SJCRH30 (cell line): ENCODE data around the gene GPR87. TPM values are rescaled to one million over a fixed set of nuclear protein-coding genes. Genes with fewer than 3 reads are reported as not detected.

Experiments used
- DNase-seq, 2 experiments: peaks; one replicate each; pipeline ENCODE4 v3.0.0-alpha.2; 2015 to 2020
- H3K27ac ChIP-seq: fragments of 250-450 bp; sonication (Bioruptor Pico); 2 replicates; pipeline ENCODE4 v1.5.1; 2020; ENCODE audit warnings: mild to moderate bottlenecking, moderate library complexity
- H3K27me3 ChIP-seq: fragments of 250-450 bp; sonication (Bioruptor Pico); 2 replicates; pipeline ENCODE4 v1.5.1; 2020; ENCODE audit warnings: mild to moderate bottlenecking, moderate library complexity
- H3K36me3 ChIP-seq: fragments of 250-450 bp; sonication (Bioruptor Pico); 2 replicates; pipeline ENCODE4 v1.5.1; 2020; ENCODE audit warnings: mild to moderate bottlenecking, moderate library complexity
- H3K4me1 ChIP-seq: fragments of 250-450 bp; sonication (Bioruptor Pico); 2 replicates; pipeline ENCODE4 v1.5.1; 2020; ENCODE audit warnings: mild to moderate bottlenecking, moderate library complexity
- H3K4me3 ChIP-seq: fragments of 250-450 bp; sonication (Bioruptor Pico); 2 replicates; pipeline ENCODE4 v1.5.1; 2020; ENCODE audit warnings: mild to moderate bottlenecking, moderate library complexity
- H3K9me3 ChIP-seq: fragments of 250-450 bp; sonication (Bioruptor Pico); replicated peaks from 2 replicates; pipeline ENCODE4 v1.5.1; 2020; ENCODE audit warnings: mild to moderate bottlenecking, moderate library complexity
- total RNA-seq: library from RNA; depleted of rRNA; stranded (reverse); fragments of >200 nt; shearing (Covaris generic); gene quantifications from 2 replicates; pipeline ENCODE4 v1.2.3, GENCODE V29; 2014

The GPR87 gene
- total RNA-seq, 1 experiment from 2014 or later = not detected

DNA sequence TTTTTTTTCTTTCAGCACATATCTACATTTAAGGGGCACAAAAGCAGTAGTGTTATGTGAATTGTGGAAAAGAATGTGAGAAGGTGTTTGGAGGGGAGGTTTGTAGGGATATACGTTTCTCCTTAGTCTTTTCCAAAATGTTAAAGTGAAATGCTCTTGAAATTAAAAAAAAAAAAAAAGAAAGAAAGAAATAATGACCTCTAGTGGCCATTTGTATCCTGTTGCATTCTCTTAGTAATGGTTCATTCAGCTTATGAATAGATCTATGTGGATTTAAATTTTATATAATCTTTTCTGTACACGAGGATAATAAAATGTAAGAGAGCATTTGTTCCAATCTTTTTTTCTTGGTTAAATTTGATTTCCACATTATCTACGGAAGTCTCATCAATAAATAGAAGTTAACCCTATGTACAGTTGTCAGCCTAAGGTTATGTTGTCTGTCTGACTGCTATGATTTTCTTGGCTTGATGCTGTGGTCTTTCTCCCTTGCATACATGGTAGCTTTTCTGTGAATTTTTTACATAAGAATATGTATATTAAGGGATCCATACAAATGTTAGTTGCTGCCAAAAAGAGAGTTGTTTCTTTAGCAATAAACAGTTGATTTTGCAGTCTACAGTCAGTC is 11.1 kb upstream of the GPR87 start:
- H3K4me1 ChIP-seq = no peaks in the 10 kb centered on the region
- no peak overlapping the region for H3K4me3 ChIP-seq
- H3K27me3 ChIP-seq = no peaks in the 10 kb centered on the region
- H3K9me3 ChIP-seq = no peaks in the 10 kb centered on the region
- H3K36me3 ChIP-seq = no peaks in the 10 kb centered on the region
- peak in 1 of 2 experiments; percentile 13 for DNase-seq
- no peak overlapping the region for H3K27ac ChIP-seq

DNA sequence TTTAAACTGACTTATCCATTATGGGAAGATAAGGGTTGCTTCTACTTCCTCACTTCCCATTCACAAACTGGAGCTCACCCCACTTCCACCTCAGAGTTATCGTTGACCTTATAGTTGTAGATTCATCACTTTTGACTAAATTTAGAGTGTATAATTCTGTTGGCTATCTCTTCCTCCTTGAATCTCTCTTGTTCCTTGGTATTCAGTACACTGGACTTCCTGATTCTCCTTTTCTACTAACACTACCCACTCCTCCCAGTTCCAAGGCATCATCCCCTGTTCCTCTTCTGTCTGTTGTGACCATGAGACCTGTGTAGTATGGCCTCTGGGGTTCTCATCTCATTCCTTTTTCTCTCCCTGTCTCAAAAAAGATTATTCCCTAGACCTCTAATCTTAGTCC is 5.9 kb upstream of the GPR87 start:
- no peak for DNase-seq
- Histone ChIP-seq H3K4me3 (no peak overlapping the region), H3K9me3 (no peaks in the 10 kb centered on the region), H3K27ac (no peak overlapping the region), H3K4me1 (no peaks in the 10 kb centered on the region), H3K27me3 (peaks cover 6% of the 10 kb centered on the region; the same call in 1 of the 2 replicates), H3K36me3 (no peaks in the 10 kb centered on the region)

DNA sequence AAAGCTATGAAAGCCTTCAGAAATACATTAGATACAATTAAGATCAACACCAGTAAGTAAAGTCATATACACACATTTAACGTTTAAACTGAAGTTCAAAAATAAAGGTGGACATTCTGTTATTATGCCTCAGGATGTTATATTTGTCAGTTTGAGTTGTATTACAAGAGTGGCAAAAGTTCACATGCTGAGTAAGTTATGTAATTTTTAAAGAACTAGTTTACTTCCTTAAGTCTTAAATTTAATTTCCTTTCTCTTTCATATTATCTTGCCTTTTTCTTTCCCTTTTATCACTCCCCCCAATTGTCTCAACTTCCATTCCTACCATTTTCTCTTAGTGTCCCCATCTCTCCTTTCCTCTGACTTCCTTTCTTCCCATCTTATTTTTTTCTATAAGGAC is 4.9 kb upstream of the GPR87 start:
- Histone ChIP-seq H3K9me3 (no peaks in the 10 kb centered on the region), H3K4me1 (no peaks in the 10 kb centered on the region), H3K27me3 (peaks cover 6% of the 10 kb centered on the region; the same call in 1 of the 2 replicates), H3K4me3 (no peak overlapping the region), H3K27ac (no peak overlapping the region), H3K36me3 (no peaks in the 10 kb centered on the region)
- no peak for DNase-seq

DNA sequence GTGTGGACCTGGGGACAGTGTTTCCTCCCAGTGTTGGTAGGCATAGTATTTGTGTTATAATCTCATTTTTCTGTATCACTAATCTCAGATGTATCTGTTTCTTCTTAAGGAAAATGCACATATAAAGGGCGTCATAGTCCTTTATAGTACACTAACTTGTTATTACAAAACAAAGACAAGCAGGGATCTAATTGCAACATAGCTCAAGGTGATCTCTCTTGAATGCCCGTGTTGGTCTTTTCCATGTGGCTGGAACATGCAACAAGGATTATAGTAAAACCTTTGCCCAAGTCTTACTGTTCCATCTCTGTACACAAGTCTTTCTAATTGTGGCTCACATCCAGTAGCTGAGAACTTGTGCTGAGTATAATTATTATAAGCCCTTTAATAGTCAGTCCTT is 3.5 kb upstream of the GPR87 start:
- Histone ChIP-seq H3K9me3 (no peaks in the 10 kb centered on the region), H3K36me3 (no peaks in the 10 kb centered on the region), H3K4me3 (no peak overlapping the region), H3K27me3 (peaks cover 9% of the 10 kb centered on the region; the same call in 1 of the 2 replicates), H3K27ac (no peak overlapping the region), H3K4me1 (no peaks in the 10 kb centered on the region)
- DNase-seq = no peak

DNA sequence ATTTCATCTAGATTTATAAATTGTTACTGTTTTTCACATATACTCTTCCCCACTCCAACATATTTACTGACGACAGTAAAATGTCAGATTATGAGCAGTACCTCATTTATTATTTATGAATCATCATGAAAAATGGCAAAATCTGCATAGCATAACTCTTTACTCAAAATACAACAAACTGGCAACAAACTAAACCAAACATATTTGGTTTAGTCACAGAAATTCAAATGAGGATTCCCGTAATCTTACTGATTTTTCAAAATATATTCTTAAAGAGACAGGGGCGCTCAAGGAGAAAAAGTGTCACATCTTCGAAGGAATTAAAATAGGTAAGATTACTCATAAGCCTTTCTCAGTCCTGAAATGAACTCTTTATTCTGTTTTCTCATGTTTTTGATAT is 3.0 kb upstream of the GPR87 start:
- Histone ChIP-seq H3K27me3 (peaks cover 9% of the 10 kb centered on the region; the same call in 1 of the 2 replicates), H3K9me3 (no peaks in the 10 kb centered on the region), H3K4me1 (no peaks in the 10 kb centered on the region), H3K4me3 (no peak overlapping the region), H3K36me3 (no peaks in the 10 kb centered on the region), H3K27ac (no peak overlapping the region)
- no peak for DNase-seq

DNA sequence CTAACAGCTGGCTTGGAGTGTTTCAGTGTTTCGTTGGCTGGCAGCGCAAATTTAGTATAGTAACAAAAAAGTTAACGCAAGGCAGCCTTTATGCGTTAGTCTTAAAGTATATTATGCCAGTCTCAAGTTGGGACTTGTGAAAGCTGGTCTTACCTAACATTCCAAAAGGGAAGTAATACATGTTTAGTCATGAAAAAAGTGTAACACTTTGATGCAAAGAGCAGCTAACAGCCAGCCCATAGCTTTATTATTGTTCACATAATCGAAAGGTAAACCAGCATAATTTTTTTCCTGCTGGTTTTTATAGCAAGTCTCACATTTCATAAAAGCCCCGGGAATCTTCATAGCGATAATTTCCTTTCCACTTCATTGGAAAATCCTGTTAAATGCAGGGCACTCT is 2.4 kb upstream of the GPR87 start:
- Histone ChIP-seq H3K9me3 (no peaks in the 10 kb centered on the region), H3K4me3 (no peak overlapping the region), H3K36me3 (no peaks in the 10 kb centered on the region), H3K27ac (no peak overlapping the region), H3K4me1 (no peaks in the 10 kb centered on the region), H3K27me3 (peaks cover 9% of the 10 kb centered on the region; the same call in 1 of the 2 replicates)
- DNase-seq = no peak

DNA sequence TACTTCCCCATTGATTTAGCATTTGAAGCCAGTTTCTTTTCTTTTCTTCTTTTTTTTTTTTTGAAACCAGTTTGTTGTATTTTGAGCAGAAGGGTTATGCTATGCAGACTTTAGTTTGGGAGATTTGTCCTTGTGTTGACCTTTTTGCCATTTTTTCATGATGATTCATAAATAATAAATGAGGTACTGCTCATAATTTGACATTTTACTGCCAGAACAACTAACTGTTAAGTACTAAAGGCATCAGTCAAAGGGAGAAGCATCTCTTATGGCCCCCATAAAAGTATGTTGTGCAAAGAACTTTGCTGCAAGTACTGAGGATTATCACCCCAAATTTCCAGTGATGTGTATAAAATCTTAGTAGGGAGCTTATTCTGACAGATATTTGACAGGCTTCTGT is 1.7 kb upstream of the GPR87 start:
- DNase-seq = no peak
- H3K4me3 ChIP-seq = no peak overlapping the region
- no peak overlapping the region for H3K27ac ChIP-seq
- H3K4me1 ChIP-seq = no peaks in the 10 kb centered on the region
- H3K27me3 ChIP-seq = peaks cover 9% of the 10 kb centered on the region; the same call in 1 of the 2 replicates
- H3K9me3 ChIP-seq = no peaks in the 10 kb centered on the region
- no peaks in the 10 kb centered on the region for H3K36me3 ChIP-seq

DNA sequence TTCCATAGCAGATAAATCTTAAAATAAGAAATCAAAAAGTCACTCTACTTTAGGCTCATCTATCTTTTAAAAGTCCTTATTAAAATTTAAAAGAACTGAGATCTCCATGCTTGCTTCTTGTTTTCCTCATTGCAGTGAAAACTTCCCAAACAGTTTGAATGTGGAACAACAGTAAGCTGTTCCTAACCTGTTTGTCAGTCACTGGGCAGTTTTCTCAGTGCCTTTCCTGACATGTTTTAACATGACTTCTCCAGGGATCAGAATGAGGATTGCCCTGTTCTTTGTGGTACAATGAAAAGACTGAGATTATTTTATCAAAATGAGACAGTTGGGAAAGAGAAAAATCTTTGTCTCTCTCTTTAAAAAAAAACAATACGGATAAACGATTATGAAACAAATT is 774 bp downstream of the GPR87 start:
- H3K27ac ChIP-seq = no peak overlapping the region

DNA sequence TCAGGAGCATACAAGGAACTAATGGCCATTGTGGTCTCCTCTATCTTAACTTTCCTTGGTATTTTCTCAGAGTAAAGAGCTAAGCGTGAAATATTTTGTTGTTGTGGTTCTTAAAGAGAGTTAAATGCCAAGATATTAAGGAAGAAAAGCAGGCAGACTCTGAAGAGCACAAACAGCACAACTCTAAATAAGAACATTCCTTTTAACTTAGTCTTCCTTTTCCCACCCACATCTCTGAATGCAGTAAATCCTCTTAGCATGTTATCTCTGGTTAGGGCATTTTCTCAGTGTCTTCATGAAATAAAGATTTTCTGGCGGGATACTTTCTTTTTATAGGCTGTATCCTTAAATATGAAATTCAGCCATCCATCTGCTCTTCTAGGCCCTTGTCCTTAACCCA is 1.5 kb downstream of the GPR87 start:
- no peak for DNase-seq
- Histone ChIP-seq H3K36me3 (no peaks in the 10 kb centered on the region), H3K4me3 (no peak overlapping the region), H3K4me1 (no peaks in the 10 kb centered on the region), H3K27ac (no peak overlapping the region), H3K27me3 (peaks cover 9% of the 10 kb centered on the region; the same call in 1 of the 2 replicates), H3K9me3 (no peaks in the 10 kb centered on the region)

More for the DNA sequence above, 774 bp downstream of the GPR87 start:
- no peaks in the 10 kb centered on the region for H3K9me3 ChIP-seq
- peaks cover 9% of the 10 kb centered on the region; the same call in 1 of the 2 replicates for H3K27me3 ChIP-seq
- no peak overlapping the region for H3K4me3 ChIP-seq
- no peak for DNase-seq
- no peaks in the 10 kb centered on the region for H3K36me3 ChIP-seq
- H3K4me1 ChIP-seq = no peaks in the 10 kb centered on the region

DNA sequence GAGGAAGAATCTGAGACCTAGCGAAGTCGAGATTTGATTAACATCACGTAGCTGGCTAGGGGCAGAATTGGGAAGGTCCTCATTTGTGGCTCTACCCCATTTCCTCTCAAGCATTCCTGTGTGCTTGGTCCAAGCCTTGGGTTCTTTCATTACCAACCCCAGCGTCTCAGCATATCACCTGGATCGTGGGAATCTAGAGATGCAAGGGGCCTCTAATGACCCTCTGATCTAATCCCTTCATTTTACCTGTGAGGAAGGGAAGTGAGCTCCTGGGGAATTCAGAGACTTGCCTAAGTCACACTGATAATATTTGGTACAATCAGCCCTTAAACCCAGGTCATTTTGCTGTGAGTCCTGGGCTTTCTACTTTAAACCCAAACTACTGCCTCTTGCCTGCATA is 2.0 kb downstream of the GPR87 start:
- no peaks in the 10 kb centered on the region for H3K4me1 ChIP-seq
- DNase-seq = no peak
- H3K4me3 ChIP-seq = no peak overlapping the region
- no peak overlapping the region for H3K27ac ChIP-seq
- no peaks in the 10 kb centered on the region for H3K9me3 ChIP-seq
- H3K36me3 ChIP-seq = no peaks in the 10 kb centered on the region
- peaks cover 6% of the 10 kb centered on the region; the same call in 1 of the 2 replicates for H3K27me3 ChIP-seq

DNA sequence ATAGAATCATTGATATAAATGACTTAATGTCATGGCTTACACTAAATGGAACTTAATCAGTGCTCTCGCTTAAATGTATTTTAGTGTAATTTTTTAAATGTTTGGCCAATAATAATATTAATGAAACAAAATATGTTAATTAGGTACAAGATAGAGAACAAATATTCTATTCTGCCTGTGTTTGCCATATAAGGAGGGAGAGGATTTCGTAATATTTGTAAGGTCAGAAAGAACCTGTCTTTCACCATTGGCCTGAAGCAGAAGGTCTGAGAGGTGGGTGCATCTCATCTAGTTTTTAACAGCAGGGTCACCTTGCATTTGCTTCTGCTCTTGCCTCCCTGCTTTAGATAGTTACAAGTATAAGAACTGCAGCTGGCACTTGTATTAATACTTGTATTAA is 2.5 kb downstream of the GPR87 start:
- H3K27me3 ChIP-seq = peaks cover 3% of the 10 kb centered on the region; the same call in 1 of the 2 replicates
- no peaks in the 10 kb centered on the region for H3K4me1 ChIP-seq
- no peak overlapping the region for H3K4me3 ChIP-seq
- DNase-seq = no peak
- H3K27ac ChIP-seq = no peak overlapping the region
- no peaks in the 10 kb centered on the region for H3K9me3 ChIP-seq
- no peaks in the 10 kb centered on the region for H3K36me3 ChIP-seq

DNA sequence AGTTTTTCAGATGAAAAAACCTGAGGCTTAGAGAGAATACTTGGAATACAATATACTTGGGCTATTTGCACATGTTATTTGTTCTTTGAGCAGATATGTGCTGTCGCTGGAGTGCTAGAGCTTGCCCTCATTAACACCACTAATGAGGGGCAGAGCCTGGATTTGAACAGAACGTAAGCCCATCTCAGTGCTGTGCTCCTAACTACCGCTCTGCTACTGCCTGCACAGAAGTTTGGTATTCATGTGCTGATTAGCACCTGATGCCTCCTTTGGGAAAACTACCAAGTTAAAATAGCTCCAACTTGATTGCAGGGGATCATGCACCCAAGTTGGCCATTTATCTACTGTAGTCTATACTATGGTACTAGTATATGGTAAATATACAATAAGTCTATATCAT is 3.6 kb downstream of the GPR87 start:
- Histone ChIP-seq H3K4me1 (no peaks in the 10 kb centered on the region), H3K36me3 (no peaks in the 10 kb centered on the region), H3K9me3 (no peaks in the 10 kb centered on the region), H3K27me3 (peaks cover 3% of the 10 kb centered on the region; the same call in 1 of the 2 replicates), H3K4me3 (no peak overlapping the region), H3K27ac (no peak overlapping the region)
- DNase-seq = no peak

DNA sequence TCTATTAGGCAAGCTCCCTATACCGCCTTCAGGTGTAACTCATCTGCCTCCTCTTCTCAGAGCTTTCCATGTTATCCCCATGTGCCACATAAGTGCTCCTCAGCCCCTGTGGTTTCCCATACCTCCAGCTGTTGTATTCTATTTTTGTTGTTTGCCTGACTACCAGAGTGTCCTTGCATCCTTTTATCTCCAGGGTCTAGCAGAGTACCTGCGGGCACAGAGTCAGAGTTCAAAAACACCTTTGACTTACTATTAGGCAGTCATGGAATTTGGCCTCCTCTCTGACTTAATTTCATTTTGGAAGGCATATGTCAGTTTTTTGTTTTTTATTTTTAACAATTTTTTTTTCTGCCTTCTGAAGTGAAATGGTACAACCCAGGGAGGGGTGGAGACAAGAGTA is 7.1 kb downstream of the GPR87 start:
- Histone ChIP-seq H3K4me1 (peaks cover 11% of the 10 kb centered on the region), H3K9me3 (no peaks in the 10 kb centered on the region), H3K36me3 (no peaks in the 10 kb centered on the region), H3K4me3 (no peak overlapping the region), H3K27ac (no peak overlapping the region), H3K27me3 (no peaks in the 10 kb centered on the region)
- DNase-seq = no peak

DNA sequence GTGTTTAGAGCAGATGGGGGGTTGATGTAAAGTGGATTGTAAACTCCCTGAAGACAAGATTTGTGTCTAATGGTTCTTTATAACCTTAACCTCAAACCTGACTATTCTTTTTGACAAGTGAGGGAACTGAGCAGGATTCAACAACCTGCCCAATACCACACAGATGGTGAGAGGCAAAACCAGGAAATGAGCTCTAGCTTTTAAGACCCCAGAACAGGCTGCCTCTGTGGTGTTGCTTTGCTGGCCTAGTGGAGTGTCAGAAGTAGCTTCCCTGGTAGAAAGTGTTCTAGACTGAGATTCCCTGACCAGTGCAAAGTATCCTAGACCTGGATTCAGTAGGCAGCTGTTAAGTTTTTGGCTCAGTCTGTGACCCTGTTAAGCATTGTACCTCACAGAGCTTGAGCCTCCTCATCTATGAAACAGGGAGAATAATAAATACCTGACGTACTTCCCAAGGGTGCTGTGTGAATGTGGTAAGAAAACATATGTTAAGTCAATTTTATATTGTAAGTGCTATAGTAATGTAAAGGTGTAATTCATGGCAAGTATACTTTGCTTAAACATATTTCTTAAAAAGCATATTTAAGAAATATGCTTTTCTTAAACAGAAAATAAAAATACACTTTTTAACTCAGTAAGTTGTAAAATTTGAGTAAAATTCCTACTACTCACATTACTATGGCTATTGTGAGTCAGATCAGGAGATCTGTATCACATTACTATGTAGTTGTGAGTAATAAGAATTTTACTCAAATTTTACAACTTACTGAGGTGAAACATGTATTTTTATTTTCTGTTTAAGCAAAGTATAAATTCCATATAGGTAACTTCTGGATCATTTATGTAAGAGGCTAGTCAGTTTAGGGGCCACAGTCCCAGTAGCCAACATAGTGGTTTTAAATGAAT is 8.8 kb downstream of the GPR87 start:
- H3K27ac ChIP-seq = no peak overlapping the region
- no peaks in the 10 kb centered on the region for H3K27me3 ChIP-seq
- peaks cover 11% of the 10 kb centered on the region for H3K4me1 ChIP-seq
- H3K9me3 ChIP-seq = no peaks in the 10 kb centered on the region
- no peak for DNase-seq
- no peaks in the 10 kb centered on the region for H3K36me3 ChIP-seq
- H3K4me3 ChIP-seq = no peak overlapping the region

DNA sequence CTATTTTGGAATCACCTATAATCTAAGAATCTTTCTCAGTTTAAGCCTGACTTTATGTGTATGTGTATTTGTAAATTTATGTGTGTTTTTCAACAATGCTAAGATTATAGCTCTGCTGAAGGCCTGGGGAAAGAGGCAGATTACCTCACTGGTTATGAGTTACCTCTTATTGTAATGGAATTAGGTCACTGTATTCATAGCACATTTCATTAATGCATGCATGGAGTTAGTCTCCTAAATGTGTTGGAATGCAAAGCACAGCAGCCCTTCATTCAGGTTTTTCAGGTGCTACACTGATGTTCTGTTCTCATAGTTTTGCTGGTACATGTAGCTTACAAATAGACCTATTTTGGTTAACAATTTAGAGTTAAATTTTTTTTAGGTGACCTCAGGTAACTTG is 9.5 kb downstream of the GPR87 start:
- no peak overlapping the region for H3K27ac ChIP-seq

More for the DNA sequence above, 9.5 kb downstream of the GPR87 start:
- H3K27me3 ChIP-seq = no peaks in the 10 kb centered on the region
- H3K36me3 ChIP-seq = no peaks in the 10 kb centered on the region
- DNase-seq = no peak
- no peaks in the 10 kb centered on the region for H3K9me3 ChIP-seq
- no peak overlapping the region for H3K4me3 ChIP-seq
- H3K4me1 ChIP-seq = peaks cover 11% of the 10 kb centered on the region
